Thyroid gland (tissue), 4 donors: Measurements from ENCODE around the gene PHF21B. TPM values are rescaled to one million over a fixed set of nuclear protein-coding genes. Genes with fewer than 3 reads are reported as not detected.

Experiments
- DNase-seq, 2 donors: peaks; one replicate each; pipeline ENCODE4 v3.0.0-alpha.2; 2019
- H3K27ac ChIP-seq, 3 donors: fragments of 200-600 bp; sonication (generic); 1 replicate in 2 of 3; 2 replicates in 1 of 3; pipeline ENCODE4 v1.5.1; 2016 to 2019; ENCODE audit warnings: mild to moderate bottlenecking in 1 of 3, moderate library complexity in 1 of 3
- H3K27me3 ChIP-seq: fragments of 200-600 bp; sonication (generic); one replicate; pipeline ENCODE4 v1.5.1; 2019
- H3K36me3 ChIP-seq, 2 donors: fragments of 200-600 bp; sonication (generic); one replicate each; pipeline ENCODE4 v1.5.1; 2016 to 2019
- H3K4me1 ChIP-seq, 2 donors: fragments of 200-600 bp; sonication (generic); one replicate each; pipeline ENCODE4 v1.5.1; 2017 to 2019
- H3K4me3 ChIP-seq, 3 donors: fragments of 200-600 bp; sonication (generic); replicated peaks in 1 of 3; 1 replicate in 2 of 3; 2 replicates in 1 of 3; pipeline ENCODE4 v1.5.1; 2016; ENCODE audit warnings: mild to moderate bottlenecking in 1 of 3
- H3K9me3 ChIP-seq: fragments of 200-600 bp; sonication (generic); one replicate; pipeline ENCODE4 v1.5.1; 2017
- CTCF ChIP-seq, 6 experiments: fragments of 200-600 bp in 3 of 6; fragments of 450-650 bp in 3 of 6; sonication (generic) in 3 of 6; IDR thresholded peaks; one replicate each; pipeline ENCODE4 v1.5.1; 2016 to 2019; ENCODE audit warnings: antibody characterized with exemption in 6 of 6, mild to moderate bottlenecking in 2 of 6, inconsistent platforms in 1 of 6, moderate library complexity in 1 of 6
- POLR2A ChIP-seq, 2 donors: fragments of 450-650 bp; IDR thresholded peaks; one replicate each; pipeline ENCODE4 v1.6.1; 2017; ENCODE audit warnings: antibody characterized with exemption in 2 of 2, mild to moderate bottlenecking in 2 of 2, moderate library complexity in 1 of 2
- WGBS, 2 donors: methylation state at CpG; one replicate each; pipeline ENCODE4 v1.1.5; 2017; 5-methylcytosine and 5-hydroxymethylcytosine counted together
- intact Hi-C: fragments of 100-400 bp; cut with DNase I; formaldehyde crosslinking; loops from one replicate; pipeline ENCODE4 v1.15.1; 2023
- total RNA-seq, 4 donors: library from RNA; depleted of rRNA; stranded (reverse); fragments of >200 nt; gene quantifications; one replicate each; pipeline ENCODE4 v1.2.3, GENCODE V29; 2016

PHF21B gene
- total RNA-seq, 4 donors from 2014 or later = 0.33 to 8.9 (median 2.2) TPM

DNA sequence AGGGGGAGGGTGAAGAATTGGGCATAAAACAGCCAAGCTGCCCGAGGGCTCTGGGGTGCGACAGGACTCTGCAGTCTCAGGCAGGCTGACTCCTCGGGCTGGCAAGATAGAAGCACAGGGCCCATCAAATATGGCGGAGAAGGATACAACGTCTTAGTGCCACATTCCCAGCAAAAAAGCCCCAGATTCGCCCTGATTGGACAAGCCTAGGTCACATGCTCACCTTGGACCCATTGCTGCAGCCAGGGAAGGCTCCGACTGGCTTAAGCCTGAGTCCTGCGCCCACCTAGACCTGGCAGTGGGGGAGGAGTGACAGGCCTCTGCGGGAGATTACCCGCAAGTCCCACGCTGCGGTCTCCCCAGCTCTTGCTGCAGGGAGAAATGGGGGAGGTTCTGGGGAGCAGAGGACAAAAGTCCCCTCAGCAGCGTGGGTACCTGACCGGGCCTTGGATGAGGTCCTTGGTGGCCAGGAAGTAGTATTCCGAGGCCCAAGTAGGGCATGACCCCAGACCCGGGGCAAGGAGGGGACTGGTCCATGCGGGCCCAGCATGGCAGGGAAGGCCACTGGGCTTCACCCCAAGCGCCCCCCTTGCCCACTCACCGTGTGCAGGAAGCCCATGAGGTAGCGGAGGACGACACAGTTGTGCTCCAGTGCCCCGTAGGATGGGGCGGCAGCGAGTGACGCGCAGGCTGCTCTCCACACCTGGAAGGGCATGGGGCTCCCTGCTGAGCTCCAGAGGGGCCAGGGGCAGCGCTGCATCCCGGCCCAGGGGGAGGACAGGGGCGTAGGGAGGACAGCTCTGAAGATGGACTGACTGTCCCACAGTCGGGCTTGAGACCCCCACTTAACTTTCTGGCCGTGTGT, 144.4 kb downstream of the PHF21B start:
- no peak for TF ChIP-seq POLR2A (IDR thresholded peaks at IDR 0.05)
- no peak for TF ChIP-seq CTCF (IDR thresholded peaks at IDR 0.05)
- 86 to 88% methylated on average over 20 to 25 of the region's 31 CpGs for WGBS, 2 donors
- Histone ChIP-seq H3K4me3 (no peak overlapping the region), H3K27me3 (no peaks in the 10 kb centered on the region), H3K4me1 (peaks cover 0 to 4% of the 10 kb centered on the region in 2 donors), H3K36me3 (no peaks in the 10 kb centered on the region), H3K9me3 (no peaks in the 10 kb centered on the region), H3K27ac (no peak overlapping the region)
- intact Hi-C loops = no loop called here
- no peak for DNase-seq

DNA sequence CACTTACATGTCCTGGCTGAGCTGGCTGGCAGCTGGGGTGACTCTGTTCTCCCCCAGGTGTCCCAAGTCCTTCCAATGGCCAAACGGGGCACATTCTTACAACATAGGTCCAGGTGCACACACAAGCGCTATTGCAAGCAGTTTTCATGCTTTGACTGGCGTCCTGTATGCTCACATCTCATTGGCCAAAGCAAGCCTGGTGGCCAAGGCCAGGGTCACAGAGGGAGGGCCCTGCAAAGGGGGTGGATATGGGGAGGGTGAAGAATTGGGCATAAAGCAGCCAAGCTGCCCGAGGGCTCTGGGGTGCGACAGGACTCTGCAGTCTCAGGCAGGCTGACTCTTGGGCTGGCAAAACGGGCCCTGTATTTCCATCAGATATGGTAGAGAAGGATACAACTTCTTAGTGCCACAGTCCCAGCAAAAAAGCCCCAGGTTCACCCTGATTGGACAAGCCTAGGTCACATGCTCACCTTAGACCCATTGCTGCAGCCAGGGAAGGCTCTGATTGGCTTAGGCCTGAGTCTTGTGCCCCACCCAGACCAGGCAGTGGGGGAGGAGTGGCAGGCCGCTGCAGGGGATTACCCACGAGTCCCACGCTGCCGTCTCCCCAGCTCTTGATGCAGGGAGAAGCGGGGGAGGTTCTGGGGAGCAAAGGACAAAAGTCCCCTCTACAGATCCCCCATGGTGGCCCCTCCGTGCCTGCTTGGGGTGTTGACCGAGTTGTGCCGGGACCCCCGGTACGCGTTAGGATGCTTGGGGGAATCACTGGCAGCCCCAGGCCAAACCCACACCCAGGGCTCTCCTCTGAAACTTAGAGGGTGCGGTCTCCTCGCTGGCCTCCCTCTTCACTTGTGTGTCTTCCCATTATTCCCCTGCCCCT, 146.6 kb downstream of the PHF21B start:
- TF ChIP-seq CTCF (IDR thresholded peaks at IDR 0.05) = no peak
- TF ChIP-seq POLR2A (IDR thresholded peaks at IDR 0.05) = no peak
- Histone ChIP-seq H3K36me3 (no peaks in the 10 kb centered on the region), H3K9me3 (no peaks in the 10 kb centered on the region), H3K27me3 (no peaks in the 10 kb centered on the region), H3K27ac (no peak overlapping the region), H3K4me3 (no peak overlapping the region), H3K4me1 (peaks cover 0 to under 1% of the 10 kb centered on the region in 2 donors)
- DNase-seq = no peak
- 87 to 92% methylated on average over 14 to 18 of the region's 19 CpGs for WGBS, 2 donors
- intact Hi-C loops = no loop called here

- Histone ChIP-seq H3K27me3 (no peaks in the 10 kb centered on the region), H3K9me3 (no peaks in the 10 kb centered on the region), H3K4me1 (no peaks in the 10 kb centered on the region), H3K27ac (no peak overlapping the region), H3K4me3 (no peak overlapping the region), H3K36me3 (no peaks in the 10 kb centered on the region)
- no peak for DNase-seq
- TF ChIP-seq POLR2A (IDR thresholded peaks at IDR 0.05) (no peak), CTCF (IDR thresholded peaks at IDR 0.05) (no peak)
- intact Hi-C loops = no loop called here
- WGBS, 2 donors = 82 to 92% methylated on average over 11 of the region's 11 CpGs
Observed at GRCh38 chr22:44862281-44862680, 147.5 kb downstream of the PHF21B start.

- H3K4me3 ChIP-seq = no peak overlapping the region
- no peak overlapping the region for H3K27ac ChIP-seq
- no peaks in the 10 kb centered on the region for H3K4me1 ChIP-seq
- intact Hi-C loops = no loop called here
- H3K27me3 ChIP-seq = no peaks in the 10 kb centered on the region
- H3K9me3 ChIP-seq = no peaks in the 10 kb centered on the region
- 90 to 91% methylated on average over 2 to 7 of the region's 7 CpGs for WGBS, 2 donors
- DNase-seq = no peak
- TF ChIP-seq CTCF (IDR thresholded peaks at IDR 0.05) = no peak
- H3K36me3 ChIP-seq = no peaks in the 10 kb centered on the region
Observed at GRCh38 chr22:44861245-44861644, 148.6 kb downstream of the PHF21B start.

DNA sequence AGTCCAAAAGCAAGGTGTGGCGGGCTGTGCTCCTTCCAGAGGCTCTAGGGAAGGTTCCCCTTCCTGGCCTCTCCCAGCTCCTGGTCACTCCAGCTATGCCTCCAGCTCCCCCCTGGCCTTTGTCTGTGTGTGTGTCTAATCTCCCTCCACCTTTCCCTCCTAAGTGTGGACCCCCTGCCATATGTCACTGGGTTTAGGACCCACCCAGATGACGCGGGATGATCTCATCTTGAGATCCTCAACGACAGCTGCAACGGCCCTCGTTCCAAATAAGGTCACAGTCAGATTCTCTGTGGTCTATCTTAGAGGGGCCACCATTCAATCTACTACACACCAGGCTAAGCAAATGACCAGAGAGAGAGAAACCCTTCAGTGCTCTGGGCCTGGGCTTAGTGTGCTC, 149.5 kb downstream of the PHF21B start:
- H3K4me1 ChIP-seq = no peaks in the 10 kb centered on the region
- H3K27me3 ChIP-seq = no peaks in the 10 kb centered on the region
- no peak overlapping the region for H3K27ac ChIP-seq
- H3K4me3 ChIP-seq = no peak overlapping the region
- whole genome bisulfite sequencing, 2 donors = 85 to 87% methylated on average over 6 of the region's 6 CpGs
- no peaks in the 10 kb centered on the region for H3K36me3 ChIP-seq
- no peaks in the 10 kb centered on the region for H3K9me3 ChIP-seq
- DNase-seq = no peak
- TF ChIP-seq CTCF (IDR thresholded peaks at IDR 0.05) (no peak), POLR2A (IDR thresholded peaks at IDR 0.05) (no peak)
- intact Hi-C loops = no loop called here
